GM21786 (cell line): Measurements from ENCODE around the gene RAD23B.

Experiments used
- ATAC-seq: cut with Tn5 transposase; IDR thresholded peaks from one replicate; pipeline ENCODE4 v1.9.1; 2021; ENCODE audit not compliant: unreplicated experiment

RAD23B gene

GRCh38 chr9:107373809-107374208 lies 90.7 kb downstream of the RAD23B start:
- no peak for ATAC-seq

DNA sequence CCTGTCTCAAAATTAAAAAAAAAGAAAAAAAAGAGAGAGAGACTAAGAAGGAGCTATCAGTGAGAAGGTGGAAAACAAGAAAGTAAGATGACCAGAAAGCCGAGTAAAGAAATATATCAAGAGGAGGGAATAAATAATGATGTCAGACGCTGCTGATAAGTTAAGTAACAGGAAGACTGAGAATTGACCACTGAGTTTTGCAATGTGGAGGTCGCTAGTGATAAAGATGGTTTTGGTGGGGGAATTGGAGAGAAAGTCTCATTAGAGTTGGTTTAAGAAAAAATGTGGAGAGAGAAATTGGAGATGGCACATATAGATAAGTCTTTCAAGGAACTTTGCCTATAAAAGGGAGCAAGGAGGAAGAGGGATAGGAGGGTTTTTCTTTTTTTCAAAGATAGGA lies 91.9 kb downstream of the RAD23B start:
- no peak for ATAC-seq

DNA sequence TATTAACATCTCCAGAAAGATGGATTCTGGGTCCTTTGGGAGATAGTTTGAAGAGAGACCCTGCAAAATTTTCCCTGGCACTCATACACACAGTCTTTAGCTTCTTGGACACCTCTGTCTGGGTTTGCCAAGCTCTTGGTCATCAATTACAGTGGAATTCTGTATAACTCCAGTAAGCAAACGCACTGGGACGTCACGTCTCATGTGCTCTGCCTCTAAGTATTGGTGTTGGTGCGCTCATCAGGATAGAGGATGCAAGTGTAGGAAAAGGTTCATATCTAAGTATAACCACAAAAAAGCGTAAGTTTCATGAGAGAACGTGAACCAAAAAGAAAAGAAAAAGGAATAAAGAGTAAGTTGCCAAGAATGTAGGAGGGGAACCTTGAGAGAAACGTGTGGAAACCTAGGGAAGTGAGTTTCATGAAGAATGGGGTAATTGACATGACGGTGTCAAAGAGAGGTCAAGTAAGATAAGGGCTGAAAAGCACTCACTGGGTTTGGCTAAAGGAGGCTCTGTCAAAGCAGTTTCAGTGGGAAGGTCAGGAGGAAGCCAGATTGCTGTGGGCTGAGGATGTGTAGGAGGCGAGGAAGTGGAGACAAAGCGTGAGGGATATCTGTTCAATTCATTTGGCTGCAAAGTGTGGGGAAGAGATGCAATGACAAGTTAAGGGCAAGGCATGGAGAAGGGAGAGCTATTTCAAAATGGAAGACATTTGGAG lies 92.7 kb downstream of the RAD23B start:
- no peak for ATAC-seq

- ATAC-seq = no peak
Measured at GRCh38 chr9:107378006-107378405, 94.9 kb downstream of the RAD23B start.
